OCI-LY1 (cell line): ENCODE measurements around the gene TLE4.

ENCODE experiments used
- CTCF ChIP-seq: fragments of 200-600 bp; sonication (generic), shearing (Covaris generic); IDR thresholded peaks from 2 replicates; pipeline ENCODE4 v1.5.1; 2017; ENCODE audit warnings: mild to moderate bottlenecking, antibody characterized with exemption, low read length, moderate library complexity, mixed read lengths
- EZH2 ChIP-seq: fragments of 200-600 bp; sonication (generic), shearing (Covaris generic); IDR thresholded peaks from 2 replicates; pipeline ENCODE4 v1.8.0; 2017; ENCODE audit warnings: borderline replicate concordance, mixed run types, mild to moderate bottlenecking, antibody characterized with exemption, low read length, moderate library complexity, mixed read lengths

GRCh38 chr9:79581388-79581787, 9.6 kb downstream of the TLE4 start:
- TF ChIP-seq CTCF (no peak), EZH2 (no peak)
